SH-SY5Y (cell line): Measurements from ENCODE around the gene RHBDL1.

ENCODE experiments used
- GATA2 ChIP-seq: IDR thresholded peaks from 2 replicates; pipeline ENCODE4 v1.6.1; 2011; ENCODE audit warnings: mild to moderate bottlenecking, low read depth, low read length
- GATA3 ChIP-seq: IDR thresholded peaks from 2 replicates; pipeline ENCODE4 v1.6.1; 2011; ENCODE audit warnings: low read depth, mild to moderate bottlenecking, low read length, moderate library complexity

GRCh38 chr16:672371-672770, 3.1 kb upstream of the RHBDL1 start:
- no peak for TF ChIP-seq GATA2
- TF ChIP-seq GATA3 = no peak
